HL-60 (cell line): ENCODE data around the gene XPO1.
"Not testable (repeated sequence)": the region's sequence is repeated elsewhere in the genome, so short reads cannot be mapped to it uniquely, and the experiment has no call there.

Experiments used
- DNase-seq, 2 experiments: peaks; one replicate each; pipeline ENCODE4 v3.0.0-alpha.2; 2010 to 2020; ENCODE audit warnings: low read depth in 1 of 2, low spot score in 1 of 2
- H3K27ac ChIP-seq: fragments of 250-450 bp; sonication (Bioruptor Pico); replicated peaks from 2 replicates; pipeline ENCODE4 v1.5.1; 2020; ENCODE audit warnings: mild to moderate bottlenecking, moderate library complexity
- H3K27me3 ChIP-seq: fragments of 250-450 bp; sonication (Bioruptor Pico); 2 replicates; pipeline ENCODE4 v1.5.1; 2021; ENCODE audit warnings: mild to moderate bottlenecking, moderate library complexity; ENCODE audit not compliant: insufficient read depth, poor library complexity, severe bottlenecking
- H3K4me3 ChIP-seq: replicated peaks from 2 replicates; pipeline ENCODE4 v1.5.1; 2011; ENCODE audit warnings: mild to moderate bottlenecking, control low read depth, low read length; ENCODE audit not compliant: insufficient read depth
- GABPA ChIP-seq: IDR thresholded peaks from 2 replicates; pipeline ENCODE4 v1.6.1; 2012; ENCODE audit warnings: low read depth
- POLR2AphosphoS5 ChIP-seq: IDR thresholded peaks from 2 replicates; pipeline ENCODE4 v1.6.1; 2012; ENCODE audit warnings: low read depth
- SPI1 ChIP-seq: IDR thresholded peaks from 2 replicates; pipeline ENCODE4 v1.6.1; 2012; ENCODE audit warnings: low read depth, mild to moderate bottlenecking, borderline replicate concordance
- TF ChIP-seq, protein P1 (sequence below): IDR thresholded peaks from one replicate; pipeline ENCODE4 v1.5.1; 2011; ENCODE audit warnings: low read length, control low read depth, inconsistent platforms; ENCODE audit not compliant: insufficient read depth
- TF ChIP-seq, protein P2 (sequence below): IDR thresholded peaks from 2 replicates; pipeline ENCODE4 v1.6.1; 2012; ENCODE audit warnings: low read depth; ENCODE audit not compliant: insufficient replicate concordance

XPO1 gene

DNA sequence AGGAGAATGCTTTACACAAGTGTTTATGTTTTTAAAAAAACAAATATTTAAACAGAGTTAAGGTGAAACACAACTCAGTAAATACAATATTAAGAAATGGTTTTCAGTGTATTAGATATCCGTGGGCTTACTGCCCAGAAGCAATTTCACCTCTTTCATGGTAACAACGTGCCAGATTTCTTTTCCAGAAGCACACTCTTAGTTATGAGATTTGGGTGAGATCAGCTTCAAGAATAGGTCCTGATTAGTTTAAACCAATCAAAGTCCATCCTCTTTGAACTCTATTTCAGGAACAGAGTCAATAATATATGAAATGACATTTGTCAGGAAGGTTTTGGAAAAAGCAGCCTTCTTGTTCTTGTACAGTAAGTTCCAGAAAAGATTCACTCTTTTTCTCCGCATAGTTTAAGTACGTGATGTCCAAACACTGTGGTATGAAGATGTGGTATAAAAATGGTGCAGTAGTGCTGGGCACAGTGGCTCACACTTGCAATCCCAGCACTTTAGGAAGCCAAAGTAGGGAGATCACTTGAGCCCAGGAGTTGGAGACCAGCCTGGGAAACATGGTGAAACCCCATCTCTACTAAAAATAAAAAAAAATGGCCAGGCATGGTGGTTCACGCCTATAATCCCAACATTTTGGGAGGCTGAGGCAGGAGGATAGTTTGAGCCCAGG lies 81.9 kb downstream of the XPO1 start:
- TF ChIP-seq GABPA (no peak), POLR2AphosphoS5 (no peak), SPI1 (no peak)
- TF ChIP-seq, protein P1, sequence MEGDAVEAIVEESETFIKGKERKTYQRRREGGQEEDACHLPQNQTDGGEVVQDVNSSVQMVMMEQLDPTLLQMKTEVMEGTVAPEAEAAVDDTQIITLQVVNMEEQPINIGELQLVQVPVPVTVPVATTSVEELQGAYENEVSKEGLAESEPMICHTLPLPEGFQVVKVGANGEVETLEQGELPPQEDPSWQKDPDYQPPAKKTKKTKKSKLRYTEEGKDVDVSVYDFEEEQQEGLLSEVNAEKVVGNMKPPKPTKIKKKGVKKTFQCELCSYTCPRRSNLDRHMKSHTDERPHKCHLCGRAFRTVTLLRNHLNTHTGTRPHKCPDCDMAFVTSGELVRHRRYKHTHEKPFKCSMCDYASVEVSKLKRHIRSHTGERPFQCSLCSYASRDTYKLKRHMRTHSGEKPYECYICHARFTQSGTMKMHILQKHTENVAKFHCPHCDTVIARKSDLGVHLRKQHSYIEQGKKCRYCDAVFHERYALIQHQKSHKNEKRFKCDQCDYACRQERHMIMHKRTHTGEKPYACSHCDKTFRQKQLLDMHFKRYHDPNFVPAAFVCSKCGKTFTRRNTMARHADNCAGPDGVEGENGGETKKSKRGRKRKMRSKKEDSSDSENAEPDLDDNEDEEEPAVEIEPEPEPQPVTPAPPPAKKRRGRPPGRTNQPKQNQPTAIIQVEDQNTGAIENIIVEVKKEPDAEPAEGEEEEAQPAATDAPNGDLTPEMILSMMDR: no peak
- TF ChIP-seq, protein P2, sequence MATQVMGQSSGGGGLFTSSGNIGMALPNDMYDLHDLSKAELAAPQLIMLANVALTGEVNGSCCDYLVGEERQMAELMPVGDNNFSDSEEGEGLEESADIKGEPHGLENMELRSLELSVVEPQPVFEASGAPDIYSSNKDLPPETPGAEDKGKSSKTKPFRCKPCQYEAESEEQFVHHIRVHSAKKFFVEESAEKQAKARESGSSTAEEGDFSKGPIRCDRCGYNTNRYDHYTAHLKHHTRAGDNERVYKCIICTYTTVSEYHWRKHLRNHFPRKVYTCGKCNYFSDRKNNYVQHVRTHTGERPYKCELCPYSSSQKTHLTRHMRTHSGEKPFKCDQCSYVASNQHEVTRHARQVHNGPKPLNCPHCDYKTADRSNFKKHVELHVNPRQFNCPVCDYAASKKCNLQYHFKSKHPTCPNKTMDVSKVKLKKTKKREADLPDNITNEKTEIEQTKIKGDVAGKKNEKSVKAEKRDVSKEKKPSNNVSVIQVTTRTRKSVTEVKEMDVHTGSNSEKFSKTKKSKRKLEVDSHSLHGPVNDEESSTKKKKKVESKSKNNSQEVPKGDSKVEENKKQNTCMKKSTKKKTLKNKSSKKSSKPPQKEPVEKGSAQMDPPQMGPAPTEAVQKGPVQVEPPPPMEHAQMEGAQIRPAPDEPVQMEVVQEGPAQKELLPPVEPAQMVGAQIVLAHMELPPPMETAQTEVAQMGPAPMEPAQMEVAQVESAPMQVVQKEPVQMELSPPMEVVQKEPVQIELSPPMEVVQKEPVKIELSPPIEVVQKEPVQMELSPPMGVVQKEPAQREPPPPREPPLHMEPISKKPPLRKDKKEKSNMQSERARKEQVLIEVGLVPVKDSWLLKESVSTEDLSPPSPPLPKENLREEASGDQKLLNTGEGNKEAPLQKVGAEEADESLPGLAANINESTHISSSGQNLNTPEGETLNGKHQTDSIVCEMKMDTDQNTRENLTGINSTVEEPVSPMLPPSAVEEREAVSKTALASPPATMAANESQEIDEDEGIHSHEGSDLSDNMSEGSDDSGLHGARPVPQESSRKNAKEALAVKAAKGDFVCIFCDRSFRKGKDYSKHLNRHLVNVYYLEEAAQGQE: no peak
- H3K27ac ChIP-seq: no peak overlapping the region
- DNase-seq: no peak
- no peaks in the 10 kb centered on the region for H3K27me3 ChIP-seq
- H3K4me3 ChIP-seq: no peak overlapping the region

DNA sequence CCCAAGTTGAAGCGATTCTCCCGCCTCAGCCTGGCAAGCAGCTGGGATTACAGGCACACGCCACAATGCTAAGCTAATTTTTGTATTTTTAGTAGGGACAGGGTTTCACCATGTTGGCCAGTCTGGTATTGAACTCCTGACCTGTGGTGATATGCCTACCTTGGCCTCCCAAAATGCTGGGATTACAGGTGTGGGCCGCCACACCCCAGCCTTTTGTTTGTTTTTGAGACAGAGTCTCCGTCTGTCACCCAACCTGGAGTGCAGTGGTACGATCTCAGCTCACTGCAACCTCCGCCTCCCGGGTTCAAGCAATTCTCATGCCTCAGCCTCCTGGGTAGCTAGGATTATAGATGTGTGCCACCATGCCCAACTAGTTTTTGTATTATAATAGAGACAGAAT lies 83.2 kb downstream of the XPO1 start:
- not testable (repeated sequence) for H3K27ac ChIP-seq, H3K27me3 ChIP-seq, DNase-seq, H3K4me3 ChIP-seq

GRCh38 chr2:61454383-61454782 lies 83.8 kb downstream of the XPO1 start:
- H3K27me3 ChIP-seq: no peaks in the 10 kb centered on the region
- DNase-seq: no peak
- H3K4me3 ChIP-seq: no peak overlapping the region
- no peak overlapping the region for H3K27ac ChIP-seq
- TF ChIP-seq, protein P2: no peak
- TF ChIP-seq POLR2AphosphoS5 (no peak), SPI1 (no peak), GABPA (no peak)
- TF ChIP-seq, protein P1: no peak

DNA sequence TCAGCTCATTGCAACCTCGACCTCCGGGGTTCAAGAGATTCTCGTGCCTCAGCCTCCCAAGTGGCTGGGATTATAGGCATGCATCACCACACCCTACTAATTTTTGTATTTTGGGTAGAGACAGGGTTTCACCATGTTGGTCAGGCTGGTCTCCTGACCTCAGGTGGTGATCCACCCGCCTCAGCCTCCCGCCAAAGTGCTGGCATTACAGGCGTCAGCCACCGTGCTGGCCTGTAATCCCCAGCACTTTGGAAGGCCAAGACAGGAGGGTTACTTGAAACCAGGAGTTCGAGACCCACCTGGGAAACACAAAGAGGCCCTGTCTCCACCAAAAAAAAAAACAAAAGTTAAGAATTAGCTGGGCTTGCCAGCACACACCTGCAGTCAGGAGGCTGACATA lies 85.8 kb downstream of the XPO1 start:
- Histone ChIP-seq H3K27ac (no peak overlapping the region), H3K27me3 (no peaks in the 10 kb centered on the region), H3K4me3 (no peak overlapping the region)
- TF ChIP-seq, protein P1: no peak
- TF ChIP-seq POLR2AphosphoS5 (no peak), SPI1 (no peak)
- no peak for DNase-seq
